C4-2B (cell line): ENCODE measurements around the gene SARDH.

Experiments
- CTCF ChIP-seq: fragments of 450-650 bp; conservative IDR thresholded peaks from 2 replicates; pipeline ENCODE4 v1.5.1; 2017; ENCODE audit warnings: mild to moderate bottlenecking
- ZFX ChIP-seq: fragments of 450-650 bp; IDR thresholded peaks from 2 replicates; pipeline ENCODE4 v1.6.1; 2017

GRCh38 chr9:133638076-133638475, 100.1 kb downstream of the SARDH start:
- TF ChIP-seq CTCF (no peak), ZFX (no peak)
